Endothelial cell of umbilical vein (primary cell): ENCODE measurements around the gene THOC2. TPM values are rescaled to one million over a fixed set of nuclear protein-coding genes. Genes with fewer than 3 reads are reported as not detected.

ENCODE experiments used
- BruUV-seq: library from RNA; stranded (reverse); fragments of 400-500 nt; replicated peaks from 2 replicates; lab custom pipeline; 2021; lab: Mats Ljungman, UMichigan
- CTCF ChIA-PET: fragments of 300-600, 350-600 bp; sonication (Branson Sonifier 250); formaldehyde crosslinking; loops from one replicate; lab custom pipeline; 2021; ENCODE audit warnings: antibody characterized with exemption, inconsistent platforms; lab: Charles Lee
- POLR2A ChIA-PET: fragments of 300-600, 350-600 bp; sonication (Branson Sonifier 250); formaldehyde crosslinking; loops from one replicate; lab custom pipeline; 2021; ENCODE audit warnings: antibody characterized with exemption, inconsistent platforms; lab: Charles Lee
- DNase-seq: peaks from one replicate; pipeline ENCODE4 v3.0.0-alpha.2; 2011; ENCODE audit warnings: low read depth, low spot score
- FAIRE-seq: peaks from 2 replicates; lab custom pipeline; 2011; peaks lifted over from hg19 to GRCh38; lab: Jason Lieb, UNC
- H2AFZ ChIP-seq: 2 replicates; pipeline ENCODE4 v1.6.0; 2012; ENCODE audit warnings: low read depth, low read length, control low read depth, inconsistent platforms
- H3K27ac ChIP-seq: 2 replicates; pipeline ENCODE4 v1.5.1; 2011; ENCODE audit warnings: low read depth, mild to moderate bottlenecking, control low read depth, low read length, moderate library complexity; ENCODE audit not compliant: insufficient read depth
- H3K27me3 ChIP-seq, 2 experiments: 2 replicates each; pipeline versions ENCODE4 v1.6.0 to v1.6.1; 2011; ENCODE audit warnings: low read length in 2 of 2, mixed read lengths in 1 of 2; ENCODE audit not compliant: control insufficient read depth in 2 of 2, insufficient read depth in 2 of 2
- H3K36me3 ChIP-seq, 2 experiments: 2 replicates in 1 of 2; 3 replicates in 1 of 2; pipeline ENCODE4 v1.5.1; 2011; ENCODE audit warnings: low read length in 2 of 2, mild to moderate bottlenecking in 1 of 2, moderate library complexity in 1 of 2; ENCODE audit not compliant: control insufficient read depth in 2 of 2, insufficient read depth in 2 of 2; ENCODE audit errors: extremely low read depth in 1 of 2
- H3K4me1 ChIP-seq: 3 replicates; pipeline ENCODE4 v1.5.1; 2011; ENCODE audit warnings: mild to moderate bottlenecking, low read length; ENCODE audit not compliant: control insufficient read depth, insufficient read depth; ENCODE audit errors: extremely low read depth
- H3K4me2 ChIP-seq: 2 replicates; pipeline ENCODE4 v1.6.1; 2011; ENCODE audit warnings: low read length, control low read depth, mixed read lengths; ENCODE audit not compliant: insufficient read depth
- H3K4me3 ChIP-seq, 3 experiments: fragments of 200-600 bp in 1 of 3; sonication (generic), shearing (Covaris generic) in 1 of 3; replicated peaks in 1 of 3; 2 replicates each; pipeline ENCODE4 v1.5.1; 2011 to 2016; ENCODE audit warnings: control low read depth in 3 of 3, low read length in 3 of 3, mild to moderate bottlenecking in 2 of 3, inconsistent platforms in 1 of 3, low read depth in 1 of 3, moderate library complexity in 1 of 3; ENCODE audit not compliant: insufficient read depth in 1 of 3
- H3K79me2 ChIP-seq: 2 replicates; pipeline ENCODE4 v1.6.0; 2012; ENCODE audit warnings: low read length, inconsistent platforms; ENCODE audit not compliant: control insufficient read depth, insufficient read depth
- H3K9ac ChIP-seq: replicated peaks from 2 replicates; pipeline ENCODE3; 2011; ENCODE audit warnings: low read length, control low read depth; ENCODE audit not compliant: insufficient read depth; ENCODE audit errors: extremely low read depth
- H3K9me1 ChIP-seq: replicated peaks from 3 replicates; pipeline ENCODE4 v1.6.0; 2011; ENCODE audit warnings: mild to moderate bottlenecking, low read length; ENCODE audit not compliant: control insufficient read depth, insufficient read depth; ENCODE audit errors: extremely low read depth
- H3K9me3 ChIP-seq: replicated peaks from 2 replicates; pipeline ENCODE4 v1.5.1; 2012; ENCODE audit warnings: low read length, inconsistent platforms; ENCODE audit not compliant: control insufficient read depth, insufficient read depth
- H4K20me1 ChIP-seq: replicated peaks from 2 replicates; pipeline ENCODE3; 2011; ENCODE audit warnings: mild to moderate bottlenecking, low read length; ENCODE audit not compliant: control insufficient read depth, insufficient read depth; ENCODE audit errors: extremely low read depth
- EZH2 ChIP-seq: IDR thresholded peaks from 2 replicates; pipeline ENCODE4 v1.6.1; 2012; ENCODE audit warnings: borderline replicate concordance, low read depth, mild to moderate bottlenecking, moderate library complexity, low read length, inconsistent platforms; ENCODE audit not compliant: severe bottlenecking
- FOS ChIP-seq: IDR thresholded peaks from 2 replicates; pipeline ENCODE4 v1.6.1; 2011; ENCODE audit warnings: mild to moderate bottlenecking, low read length, moderate library complexity, borderline replicate concordance; ENCODE audit not compliant: insufficient read depth
- GATA2 ChIP-seq: IDR thresholded peaks from 2 replicates; pipeline ENCODE4 v1.7.0; 2011; ENCODE audit warnings: low read depth, mild to moderate bottlenecking, moderate library complexity, mixed read lengths, low read length; ENCODE audit not compliant: insufficient read length, insufficient read depth
- JUN ChIP-seq: IDR thresholded peaks from 2 replicates; pipeline ENCODE4 v1.6.1; 2011; ENCODE audit warnings: borderline replicate concordance, low read depth; ENCODE audit not compliant: insufficient read length, insufficient read depth
- MYC ChIP-seq: IDR thresholded peaks from one replicate; pipeline ENCODE4 v1.6.1; 2011; ENCODE audit warnings: mild to moderate bottlenecking, low read depth, low read length
- POLR2A ChIP-seq: IDR thresholded peaks from 2 replicates; pipeline ENCODE4 v1.6.1; 2012; ENCODE audit warnings: low read depth, mild to moderate bottlenecking, control low read depth, low read length
- POLR2AphosphoS5 ChIP-seq: IDR thresholded peaks from 2 replicates; pipeline ENCODE4 v1.6.1; 2012; ENCODE audit warnings: low read depth, mild to moderate bottlenecking, control low read depth, low read length, moderate library complexity; ENCODE audit not compliant: insufficient read depth
- dilution Hi-C: fragments of 300-500 bp; cut with MboI; formaldehyde crosslinking; loops from one replicate; pipeline ENCODE4 v1.15.0; 2019; ENCODE audit warnings: low sequenced_read_pairs; ENCODE audit not compliant: extremely low pct_ligation_motif_present
- intact Hi-C: fragments of 100-400 bp; cut with micrococcal nuclease; formaldehyde crosslinking; loops from one replicate; pipeline ENCODE4 v1.10.0; 2022
- polyA plus RNA-seq, 4 experiments: library from polyadenylated mRNA; depleted of rRNA in 3 of 4; stranded (reverse) in 3 of 4; unstranded in 1 of 4; fragments of >200 nt; gene quantifications; 2 replicates each; pipeline versions ENCODE4 v1.2.1 to v1.2.3, GENCODE V29; 2011 to 2012; ENCODE audit warnings: missing spikeins in 1 of 4
- total RNA-seq: library from RNA; stranded (reverse); gene quantifications from 2 replicates; pipeline ENCODE4 v1.2.3, GENCODE V29; 2021
- TF ChIP-seq, protein P1 (sequence below): IDR thresholded peaks from 2 replicates; pipeline ENCODE4 v1.6.1; 2011; ENCODE audit not compliant: insufficient read depth, insufficient read length
- TF ChIP-seq, protein P2 (sequence below), 2 donors: IDR thresholded peaks; 1 replicate in 1 of 2; 2 replicates in 1 of 2; pipeline ENCODE4 v1.5.1; 2011; ENCODE audit warnings: low read length in 2 of 2, mild to moderate bottlenecking in 2 of 2, moderate library complexity in 2 of 2, control low read depth in 1 of 2, inconsistent platforms in 1 of 2, low read depth in 1 of 2; ENCODE audit not compliant: insufficient read depth in 1 of 2; ENCODE audit errors: extremely low read depth in 1 of 2

The THOC2 gene
- total and polyA plus RNA-seq, 2 donors (not counting 3 experiments of a cell fraction or from before 2014, with no cell fraction given), result 26.0 to 72.9 TPM

DNA sequence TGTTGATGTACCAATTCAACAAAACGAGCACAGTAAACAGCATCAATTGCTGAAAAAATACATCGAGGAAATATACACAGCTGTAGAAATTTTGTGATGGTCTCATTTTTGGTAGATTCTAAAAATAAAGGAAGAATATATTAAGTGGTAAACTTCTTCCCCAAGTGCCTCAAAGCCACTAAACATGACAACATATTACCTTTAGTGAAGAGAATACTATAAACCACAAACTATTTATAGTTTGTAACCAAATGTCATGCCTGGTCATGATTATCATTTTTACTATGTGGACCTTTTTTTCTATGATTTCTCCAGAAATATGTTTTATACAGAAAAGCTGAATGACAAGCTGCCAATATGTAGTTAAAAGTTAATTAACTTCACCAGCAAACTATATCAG, 106.9 kb downstream of the THOC2 start:
- ChIA-PET CTCF (no interaction called here), POLR2A (no interaction called here)
- intact Hi-C loops (no loop called here), dilution Hi-C loops (no loop called here)
- H3K4me2 ChIP-seq, result no peak overlapping the region
- no peaks in the 10 kb centered on the region for H3K4me1 ChIP-seq
- FAIRE-seq (no peak), DNase-seq (no peak)
- H4K20me1 ChIP-seq, result no peaks in the 10 kb centered on the region
- H3K9me1 ChIP-seq, result no peaks in the 10 kb centered on the region
- H2AFZ ChIP-seq, result no peak overlapping the region
- no peak overlapping the region for H3K4me3 ChIP-seq
- no peak overlapping the region for H3K9ac ChIP-seq
- H3K79me2 ChIP-seq, result no peaks in the 10 kb centered on the region
- no TSS peak for BruUV-seq
- no peaks in the 10 kb centered on the region for H3K36me3 ChIP-seq
- no peaks in the 10 kb centered on the region for H3K9me3 ChIP-seq
- TF ChIP-seq JUN (no peak), FOS (no peak), POLR2AphosphoS5 (no peak), GATA2 (no peak), EZH2 (no peak), MYC (no peak), POLR2A (no peak)
- TF ChIP-seq, protein P1, sequence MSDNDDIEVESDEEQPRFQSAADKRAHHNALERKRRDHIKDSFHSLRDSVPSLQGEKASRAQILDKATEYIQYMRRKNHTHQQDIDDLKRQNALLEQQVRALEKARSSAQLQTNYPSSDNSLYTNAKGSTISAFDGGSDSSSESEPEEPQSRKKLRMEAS, result no peak
- TF ChIP-seq, protein P2, sequence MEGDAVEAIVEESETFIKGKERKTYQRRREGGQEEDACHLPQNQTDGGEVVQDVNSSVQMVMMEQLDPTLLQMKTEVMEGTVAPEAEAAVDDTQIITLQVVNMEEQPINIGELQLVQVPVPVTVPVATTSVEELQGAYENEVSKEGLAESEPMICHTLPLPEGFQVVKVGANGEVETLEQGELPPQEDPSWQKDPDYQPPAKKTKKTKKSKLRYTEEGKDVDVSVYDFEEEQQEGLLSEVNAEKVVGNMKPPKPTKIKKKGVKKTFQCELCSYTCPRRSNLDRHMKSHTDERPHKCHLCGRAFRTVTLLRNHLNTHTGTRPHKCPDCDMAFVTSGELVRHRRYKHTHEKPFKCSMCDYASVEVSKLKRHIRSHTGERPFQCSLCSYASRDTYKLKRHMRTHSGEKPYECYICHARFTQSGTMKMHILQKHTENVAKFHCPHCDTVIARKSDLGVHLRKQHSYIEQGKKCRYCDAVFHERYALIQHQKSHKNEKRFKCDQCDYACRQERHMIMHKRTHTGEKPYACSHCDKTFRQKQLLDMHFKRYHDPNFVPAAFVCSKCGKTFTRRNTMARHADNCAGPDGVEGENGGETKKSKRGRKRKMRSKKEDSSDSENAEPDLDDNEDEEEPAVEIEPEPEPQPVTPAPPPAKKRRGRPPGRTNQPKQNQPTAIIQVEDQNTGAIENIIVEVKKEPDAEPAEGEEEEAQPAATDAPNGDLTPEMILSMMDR (IDR thresholded peaks at IDR 0.05; ENCODE audit: extremely low read depth in 1 of 2, insufficient read depth in 1 of 2, low read depth in 1 of 2, low read length in 2 of 2), result no peak
- H3K27ac ChIP-seq, result no peak overlapping the region
- H3K27me3 ChIP-seq, result no peaks in the 10 kb centered on the region
